NCI-H460 (cell line): ENCODE data around the gene SYP. TPM values are rescaled to one million over a fixed set of nuclear protein-coding genes. Genes with fewer than 3 reads are reported as not detected.
"Not testable (repeated sequence)": the region's sequence is repeated elsewhere in the genome, so short reads cannot be mapped to it uniquely, and the experiment has no call there.

Experiments
- DNase-seq: peaks from one replicate; pipeline ENCODE4 v3.0.0-alpha.2; 2016; ENCODE audit warnings: low read depth; ENCODE audit errors: extremely low read depth
- total RNA-seq: library from RNA; depleted of rRNA; stranded (reverse); fragments of >200 nt; shearing (Covaris generic); gene quantifications from 2 replicates; pipeline ENCODE4 v1.2.3, GENCODE V29; 2014

The SYP gene
- total RNA-seq, 1 experiment from 2014 or later = 0.89 TPM

- peak; percentile 63 for DNase-seq
Observed at GRCh38 chrX:49172280-49172780, 27.7 kb downstream of the SYP start.

- DNase-seq = no peak
Observed at GRCh38 chrX:49171752-49172279, 28.2 kb downstream of the SYP start, which contains the start of gene PLP2. Gene PLP2, plus strand, starts transcription at chrX:49171898. Its CDS starts 103 bp downstream, at chrX:49172001.

GRCh38 chrX:49167740-49168108 is 32.3 kb downstream of the SYP start:
- no peak for DNase-seq

- DNase-seq = no peak
Observed at GRCh38 chrX:49166914-49167739, 32.9 kb downstream of the SYP start.

GRCh38 chrX:49165901-49166881 is 33.8 kb downstream of the SYP start:
- peak; percentile 86 for DNase-seq

GRCh38 chrX:49164589-49165360 is 35.2 kb downstream of the SYP start:
- no peak for DNase-seq

GRCh38 chrX:49163555-49164419 is 36.2 kb downstream of the SYP start:
- DNase-seq = peak; percentile 86

GRCh38 chrX:49162620-49163019 is 37.4 kb downstream of the SYP start, which contains the start of gene MAGIX:
Gene MAGIX, plus strand, starts transcription at chrX:49162758. Its CDS starts 132 bp downstream, at chrX:49162890.
- DNase-seq = no peak

GRCh38 chrX:49161632-49162031 is 38.4 kb downstream of the SYP start:
- DNase-seq = no peak

GRCh38 chrX:49160908-49161307 is 39.1 kb downstream of the SYP start:
- no peak for DNase-seq

- DNase-seq = no peak
Observed at GRCh38 chrX:49157194-49157593, 42.8 kb downstream of the SYP start.

- peak; percentile 87 for DNase-seq
Observed at GRCh38 chrX:49155900-49156837, 43.8 kb downstream of the SYP start.

- peak; percentile 71 for DNase-seq
Observed at GRCh38 chrX:49155243-49155899, 44.6 kb downstream of the SYP start.

- DNase-seq = no peak
Observed at GRCh38 chrX:49153467-49153866, 46.5 kb downstream of the SYP start.

- DNase-seq = not testable (repeated sequence)
Observed at GRCh38 chrX:49149291-49149690, 50.7 kb downstream of the SYP start.

GRCh38 chrX:49148390-49149100 is 51.4 kb downstream of the SYP start:
- not testable (repeated sequence) for DNase-seq

GRCh38 chrX:49147936-49148335 is 52.1 kb downstream of the SYP start:
- no peak for DNase-seq
